Skin of body (tissue), 2 donors: ENCODE results near the gene TMEM190. TPM values are rescaled to one million over a fixed set of nuclear protein-coding genes. Genes with fewer than 3 reads are reported as not detected.
"Not testable (repeated sequence)": the region's sequence is repeated elsewhere in the genome, so short reads cannot be mapped to it uniquely, and the experiment has no call there.

ENCODE experiments used
- DNase-seq: peaks from one replicate; lab custom pipeline; 2025; lab: John Stamatoyannopoulos, UW
- total RNA-seq: library from RNA; depleted of rRNA; stranded (reverse); fragments of >200 nt; gene quantifications from one replicate; pipeline ENCODE4 v1.2.3, GENCODE V29; 2014

TMEM190 gene
- not detected for total RNA-seq

DNA sequence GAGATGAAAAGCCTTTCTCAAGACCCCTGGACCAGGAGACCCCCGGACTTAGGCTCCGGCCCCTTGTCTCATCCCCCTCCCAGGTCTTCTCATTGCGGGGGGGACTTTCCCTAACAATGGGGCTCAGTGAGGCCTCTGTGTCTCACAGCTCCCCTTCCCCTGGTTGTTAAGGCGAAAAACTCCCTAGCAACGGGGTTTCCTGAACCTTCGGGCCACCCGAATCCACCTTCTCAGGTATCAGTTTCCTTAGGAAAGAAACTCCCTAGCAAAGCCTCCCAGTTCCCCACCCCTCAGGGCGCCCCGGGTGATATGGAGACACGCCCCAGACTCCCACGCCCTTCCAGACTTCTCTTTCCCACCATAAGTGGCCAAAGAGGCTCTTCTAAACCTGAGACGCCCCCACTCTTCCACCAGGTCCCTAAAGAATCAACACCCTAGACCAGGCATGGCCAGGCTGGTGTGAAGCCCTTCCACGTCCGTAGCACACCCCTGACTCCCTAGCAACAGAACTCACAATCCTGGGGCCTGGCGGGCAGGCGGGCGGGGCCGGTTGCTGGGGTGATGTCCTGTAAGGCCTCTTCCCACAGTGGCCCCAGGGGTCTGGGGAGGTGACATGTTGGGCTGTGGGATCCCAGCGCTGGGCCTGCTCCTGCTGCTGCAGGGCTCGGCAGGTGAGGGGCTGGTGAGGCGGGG is at the start of gene TMEM190:
TSS of gene TMEM190 (plus strand) at position 586 of the 693 bp plus-strand sequence. CDS start at position 614, 28 bp downstream.
- no peak for DNase-seq

- DNase-seq: not testable (repeated sequence)
Observed at GRCh38 chr19:55328774-55329318, 47.8 kb upstream of the TMEM190 start.

GRCh38 chr19:55329791-55330190 is 46.8 kb upstream of the TMEM190 start:
- not testable (repeated sequence) for DNase-seq

DNA sequence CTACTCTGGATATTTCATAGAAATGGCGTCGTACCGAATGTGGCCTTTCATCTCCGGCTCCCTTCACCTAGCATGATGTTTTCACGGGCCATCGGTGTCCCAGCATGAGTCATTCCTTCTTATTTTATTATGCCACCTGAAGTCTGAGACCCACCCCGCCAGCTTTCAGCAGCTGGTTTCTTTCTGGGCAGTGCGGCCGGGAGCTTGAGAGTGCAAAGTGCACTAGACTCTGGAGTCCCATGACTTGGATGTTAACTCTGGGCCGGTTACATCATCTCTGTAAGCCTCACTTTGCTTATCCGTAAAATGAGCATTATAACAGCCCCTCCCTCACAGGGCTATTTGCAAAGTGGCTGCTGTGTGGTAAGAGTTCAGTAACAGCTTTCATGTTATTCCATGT is 42.8 kb upstream of the TMEM190 start:
- no peak for DNase-seq

GRCh38 chr19:55336101-55336500 is 40.5 kb upstream of the TMEM190 start:
- DNase-seq: no peak

DNA sequence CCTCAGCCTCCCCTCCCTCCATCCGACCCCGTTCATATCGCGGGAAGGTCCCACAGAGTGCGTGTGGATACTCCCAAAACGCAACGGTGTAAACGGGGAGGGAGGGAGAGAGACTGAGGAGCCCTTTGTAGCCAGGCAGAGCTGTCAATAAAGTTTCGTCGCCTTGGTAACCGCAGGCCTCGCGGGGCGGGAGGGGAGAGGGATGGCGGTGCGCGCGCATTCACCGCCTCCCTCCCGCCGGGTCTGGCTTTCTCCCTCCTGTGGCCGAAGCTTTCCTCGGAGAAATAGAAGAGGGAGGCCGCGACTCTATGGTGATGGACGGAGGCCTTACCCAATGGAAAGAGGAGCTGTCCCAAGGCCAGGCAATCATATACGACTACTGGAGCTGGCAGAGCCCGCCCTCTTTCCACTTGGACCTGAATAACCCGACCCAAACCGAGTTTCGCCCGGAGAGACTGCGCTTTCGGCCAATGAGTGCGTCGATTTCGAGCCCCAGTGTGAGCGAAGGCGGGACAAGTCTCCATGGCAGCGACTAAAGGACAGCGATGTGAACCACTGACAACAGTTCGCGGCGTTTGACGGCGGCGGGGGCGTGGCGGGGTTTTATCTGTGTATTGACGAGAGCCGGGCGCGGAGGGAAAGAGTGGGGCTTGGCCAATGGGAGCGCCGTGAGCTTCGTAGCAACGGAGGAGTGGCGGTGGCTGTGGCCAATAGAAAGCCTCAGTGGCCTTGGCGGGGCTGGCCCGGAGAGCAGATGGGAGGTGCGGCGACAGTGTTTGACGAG is 37.3 kb upstream of the TMEM190 start, which contains the start of gene KMT5C:
TSS of gene KMT5C (plus strand) at position 772 of the 784 bp plus-strand sequence. CDS start 2,061 bp downstream, outside the sequence.
- peak; percentile 100 for DNase-seq

DNA sequence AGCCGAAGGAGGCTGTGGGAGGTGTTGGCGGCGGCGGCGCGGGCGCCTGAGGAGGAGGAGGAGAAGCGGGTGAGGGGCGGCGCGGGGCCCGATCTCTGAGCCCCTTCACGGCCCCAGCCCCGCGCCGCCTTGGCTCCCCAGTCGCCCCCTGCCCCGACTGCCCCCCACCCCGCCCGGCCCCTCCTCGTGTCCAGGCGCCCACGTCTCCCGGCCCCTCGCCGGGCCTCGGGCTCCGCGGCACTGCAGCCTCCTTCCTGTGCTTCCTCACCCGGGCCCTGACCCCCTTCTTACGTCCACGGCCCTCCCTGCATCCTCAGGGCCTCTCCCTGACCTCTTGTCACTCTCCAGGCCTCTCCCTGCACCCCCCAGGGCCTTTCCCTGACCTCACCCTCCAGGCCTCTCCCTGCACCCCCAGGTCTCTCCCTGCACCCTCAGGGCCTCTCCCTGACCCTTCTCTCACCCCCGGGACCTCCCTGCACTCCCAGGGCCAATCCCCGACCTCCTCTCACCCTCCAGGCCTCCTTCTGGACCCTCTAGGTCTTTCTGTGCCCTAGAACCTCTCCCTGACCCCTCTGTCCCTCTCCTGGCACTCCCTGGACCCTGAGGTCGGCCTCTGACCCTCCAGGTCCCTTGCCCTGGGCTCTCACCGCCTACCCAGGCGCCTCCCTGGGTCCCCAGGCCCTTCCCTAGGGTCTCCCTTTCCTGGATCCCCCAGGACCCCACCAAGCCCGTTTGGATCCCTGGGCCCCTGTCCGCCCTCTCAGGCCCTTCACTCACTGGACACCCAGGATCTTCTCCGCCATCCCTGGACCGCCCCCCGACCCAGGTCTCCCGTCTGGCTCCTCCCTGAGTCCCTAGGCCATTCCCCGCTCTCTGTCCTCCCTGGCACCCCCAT is 36.5 kb upstream of the TMEM190 start:
- DNase-seq: no peak

DNA sequence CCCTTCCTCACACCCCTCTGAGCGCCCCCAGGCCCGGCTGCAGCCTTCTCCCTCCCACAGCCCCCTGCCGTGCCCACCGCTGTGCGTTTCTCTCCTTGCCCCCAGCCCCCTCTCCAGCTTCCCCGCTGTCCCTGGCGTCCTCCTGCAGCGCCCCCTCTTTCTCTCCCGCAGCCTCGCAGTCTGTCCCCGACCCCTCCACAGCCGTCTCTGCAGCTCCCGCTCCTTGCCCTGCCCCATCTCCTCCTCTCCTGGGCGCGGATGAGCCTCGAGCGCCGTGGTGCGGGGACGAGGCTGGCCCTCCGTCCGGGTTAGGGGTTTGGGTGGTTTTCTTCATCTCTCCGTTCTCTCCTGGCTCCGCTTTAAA is 35.9 kb upstream of the TMEM190 start:
- DNase-seq: no peak

- peak; percentile 26 for DNase-seq
Observed at GRCh38 chr19:55341171-55341588, 35.4 kb upstream of the TMEM190 start.

DNA sequence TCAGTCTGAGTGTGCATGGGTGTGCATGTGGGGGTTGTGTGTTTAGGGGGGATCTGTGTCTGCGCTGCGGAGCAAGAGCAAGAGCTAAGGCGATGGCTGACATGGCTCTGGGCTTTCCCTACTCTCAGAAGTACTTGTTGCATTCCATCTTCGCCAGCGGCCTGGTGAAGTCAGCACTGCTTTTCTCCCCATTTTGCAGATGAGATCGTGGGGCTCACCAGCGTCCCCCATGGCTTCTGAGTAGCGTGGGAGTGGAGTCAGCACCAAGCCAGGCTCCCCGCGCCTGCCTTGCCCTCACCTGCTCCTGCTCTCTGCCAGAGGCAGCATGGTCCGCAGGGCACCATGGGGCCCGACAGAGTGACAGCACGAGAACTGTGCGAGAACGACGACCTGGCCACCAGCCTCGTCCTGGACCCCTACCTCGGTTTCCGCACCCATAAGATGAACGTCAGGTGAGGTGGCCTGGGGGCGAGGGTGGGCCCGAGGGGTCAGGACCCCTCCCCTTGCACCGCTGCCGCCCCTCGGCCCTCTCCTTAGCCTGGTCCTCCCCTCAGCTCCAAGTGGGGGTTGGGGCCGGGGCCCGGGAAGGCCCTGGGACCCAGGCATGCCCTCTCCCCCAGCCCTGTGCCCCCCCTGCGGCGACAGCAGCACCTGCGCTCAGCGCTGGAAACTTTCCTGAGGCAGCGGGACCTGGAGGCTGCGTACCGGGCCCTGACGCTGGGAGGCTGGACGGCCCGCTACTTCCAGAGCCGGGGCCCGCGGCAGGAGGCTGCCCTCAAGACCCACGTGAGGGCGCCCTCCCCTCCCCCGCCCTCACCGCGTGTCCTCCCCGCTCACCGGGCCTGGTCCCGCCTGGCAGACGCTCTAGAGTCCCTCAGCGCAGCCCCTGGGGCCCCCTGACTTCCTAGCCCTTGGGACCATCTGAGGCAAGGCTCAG is 34.8 kb upstream of the TMEM190 start:
- no peak for DNase-seq

- no peak for DNase-seq
Observed at GRCh38 chr19:55344444-55344843, 32.2 kb upstream of the TMEM190 start.

GRCh38 chr19:55345101-55345817 is 31.4 kb upstream of the TMEM190 start:
- no peak for DNase-seq

- DNase-seq: no peak
Observed at GRCh38 chr19:55345818-55346724, 30.6 kb upstream of the TMEM190 start.

DNA sequence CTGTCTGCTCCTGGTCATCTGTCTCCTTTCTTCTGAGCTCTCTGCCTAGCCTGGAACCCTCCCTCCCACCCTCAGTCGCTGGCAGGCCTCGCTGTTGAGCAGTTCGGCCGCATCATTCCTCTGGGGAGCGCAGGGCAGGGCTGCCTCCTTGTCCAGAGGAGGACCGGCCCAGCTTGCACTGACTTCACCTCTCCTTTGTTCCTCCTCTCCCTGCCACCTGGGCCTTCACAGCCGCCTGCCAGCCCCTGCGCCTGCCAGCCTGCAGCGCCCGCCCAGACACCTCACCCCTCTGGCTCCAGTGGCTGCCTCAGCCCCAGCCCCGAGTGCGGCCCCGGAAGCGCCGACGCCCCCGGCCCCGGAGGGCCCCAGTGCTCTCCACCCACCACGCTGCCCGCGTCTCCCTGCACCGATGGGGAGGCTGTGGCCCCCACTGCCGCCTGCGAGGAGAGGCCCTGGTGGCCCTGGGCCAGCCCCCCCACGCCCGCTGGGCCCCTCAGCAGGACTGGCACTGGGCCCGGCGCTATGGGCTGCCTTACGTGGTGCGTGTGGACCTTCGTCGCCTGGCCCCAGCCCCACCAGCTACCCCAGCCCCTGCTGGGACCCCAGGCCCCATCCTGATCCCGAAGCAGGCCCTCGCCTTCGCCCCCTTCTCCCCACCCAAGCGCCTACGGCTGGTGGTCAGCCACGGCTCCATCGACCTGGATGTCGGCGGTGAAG is 29.7 kb upstream of the TMEM190 start:
- DNase-seq: no peak

- DNase-seq: no peak
Observed at GRCh38 chr19:55347442-55348009, 29.1 kb upstream of the TMEM190 start.

DNA sequence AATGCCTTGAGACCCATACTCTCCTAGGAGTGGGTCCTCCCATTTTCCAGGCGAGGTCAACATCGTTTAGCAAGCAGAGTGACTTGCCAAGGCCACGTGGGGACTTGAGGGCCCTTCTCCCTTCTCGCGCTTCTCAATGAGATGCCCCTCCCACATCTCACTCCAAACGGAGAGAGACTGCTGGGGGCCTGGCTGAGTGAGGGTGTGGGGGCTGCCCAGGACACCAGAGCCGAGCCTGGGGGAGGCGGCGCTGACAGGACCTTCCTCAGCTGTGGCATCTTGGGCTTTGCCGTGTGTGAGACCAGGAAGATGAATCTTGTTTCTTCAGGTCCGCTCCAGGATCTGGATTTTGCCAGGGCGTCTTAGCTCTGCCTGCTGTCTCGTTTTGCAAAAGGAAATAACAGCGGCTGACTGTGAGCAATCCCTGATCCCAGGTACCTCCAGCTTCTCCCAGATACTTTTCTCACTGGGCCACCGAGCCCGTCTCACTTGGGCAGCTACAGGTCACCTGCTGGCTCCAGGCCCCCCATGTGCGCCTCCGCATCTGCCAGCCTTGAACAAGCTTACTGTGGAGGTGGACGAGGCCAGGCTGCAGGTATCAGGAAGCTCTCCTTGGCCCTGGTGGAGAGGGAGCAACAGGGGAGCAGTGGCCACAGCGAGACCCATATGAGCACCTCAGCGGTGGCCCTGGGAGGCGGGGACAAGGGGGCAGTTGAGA is 28.1 kb upstream of the TMEM190 start:
- DNase-seq: no peak
